AG09309 (cell line): ENCODE results near the gene MTMR12.

Experiments
- DNase-seq: peaks from one replicate; pipeline ENCODE4 v3.0.0-alpha.2; 2010; ENCODE audit warnings: low read depth
- H3K4me3 ChIP-seq: 2 replicates; pipeline ENCODE4 v1.5.1; 2011; ENCODE audit warnings: mild to moderate bottlenecking, low read depth, low read length, moderate library complexity; ENCODE audit not compliant: control insufficient read depth
- CTCF ChIP-seq: IDR thresholded peaks from 2 replicates; pipeline ENCODE4 v1.5.1; 2011; ENCODE audit warnings: mild to moderate bottlenecking, low read depth, low read length, inconsistent platforms; ENCODE audit not compliant: insufficient read depth, control insufficient read depth; ENCODE audit errors: missing control alignments

Gene MTMR12

GRCh38 chr5:32239385-32239784 lies 73.4 kb downstream of the MTMR12 start:
- TF ChIP-seq CTCF: no peak

GRCh38 chr5:32233696-32234447 lies 78.9 kb downstream of the MTMR12 start:
- H3K4me3 ChIP-seq: no peak overlapping the region
- DNase-seq: no peak
- no peak for TF ChIP-seq CTCF

More at GRCh38 chr5:32239385-32239784, 73.4 kb downstream of the MTMR12 start:
- DNase-seq: no peak
- H3K4me3 ChIP-seq: no peak overlapping the region

GRCh38 chr5:32233220-32233695 lies 79.5 kb downstream of the MTMR12 start:
- TF ChIP-seq CTCF: no peak

GRCh38 chr5:32232441-32233219 lies 80.1 kb downstream of the MTMR12 start:
- DNase-seq: peak; percentile 20
- peak; percentile 87 for TF ChIP-seq CTCF
- H3K4me3 ChIP-seq: no peak overlapping the region

More at GRCh38 chr5:32233220-32233695, 79.5 kb downstream of the MTMR12 start:
- no peak for DNase-seq
- H3K4me3 ChIP-seq: no peak overlapping the region

- DNase-seq: no peak
- no peak for TF ChIP-seq CTCF
- H3K4me3 ChIP-seq: no peak overlapping the region
These were observed 80.8 kb downstream of the MTMR12 start for GRCh38 chr5:32231929-32232328.

- DNase-seq: no peak
- no peak for TF ChIP-seq CTCF
- H3K4me3 ChIP-seq: no peak overlapping the region
These were observed 81.5 kb downstream of the MTMR12 start for GRCh38 chr5:32231241-32231640.
